ENCODE results near the gene AASDHPPT. TPM values are rescaled to one million over a fixed set of nuclear protein-coding genes. Genes with fewer than 3 reads are reported as not detected.
A peak's percentile ranks its signal among the peaks of the same experiment; 100 is the strongest.

AASDHPPT gene
- 10 to 100 TPM; 24.5 to 35.8 (median 29.0) TPM for total RNA-seq

GRCh38 chr11:106077609-106078455 is at the start of gene AASDHPPT:
Gene AASDHPPT (plus strand): TSS chr11:106077662. CDS start chr11:106077711, 49 bp downstream.
- TF ChIP-seq, protein P1, sequence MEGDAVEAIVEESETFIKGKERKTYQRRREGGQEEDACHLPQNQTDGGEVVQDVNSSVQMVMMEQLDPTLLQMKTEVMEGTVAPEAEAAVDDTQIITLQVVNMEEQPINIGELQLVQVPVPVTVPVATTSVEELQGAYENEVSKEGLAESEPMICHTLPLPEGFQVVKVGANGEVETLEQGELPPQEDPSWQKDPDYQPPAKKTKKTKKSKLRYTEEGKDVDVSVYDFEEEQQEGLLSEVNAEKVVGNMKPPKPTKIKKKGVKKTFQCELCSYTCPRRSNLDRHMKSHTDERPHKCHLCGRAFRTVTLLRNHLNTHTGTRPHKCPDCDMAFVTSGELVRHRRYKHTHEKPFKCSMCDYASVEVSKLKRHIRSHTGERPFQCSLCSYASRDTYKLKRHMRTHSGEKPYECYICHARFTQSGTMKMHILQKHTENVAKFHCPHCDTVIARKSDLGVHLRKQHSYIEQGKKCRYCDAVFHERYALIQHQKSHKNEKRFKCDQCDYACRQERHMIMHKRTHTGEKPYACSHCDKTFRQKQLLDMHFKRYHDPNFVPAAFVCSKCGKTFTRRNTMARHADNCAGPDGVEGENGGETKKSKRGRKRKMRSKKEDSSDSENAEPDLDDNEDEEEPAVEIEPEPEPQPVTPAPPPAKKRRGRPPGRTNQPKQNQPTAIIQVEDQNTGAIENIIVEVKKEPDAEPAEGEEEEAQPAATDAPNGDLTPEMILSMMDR (IDR thresholded peaks at IDR 0.05): no peak
- peak; percentile 31 for ATAC-seq (ENCODE audit: low FRiP score)
- no peak for DNase-seq (ENCODE audit: low spot score)

GRCh38 chr11:106030609-106031008 is 46.9 kb upstream of the AASDHPPT start:
- TF ChIP-seq, protein P1 (IDR thresholded peaks at IDR 0.05): no peak
- ATAC-seq (ENCODE audit: low FRiP score) (no peak), DNase-seq (ENCODE audit: low spot score) (no peak)

- TF ChIP-seq, protein P1 (IDR thresholded peaks at IDR 0.05): no peak
- ATAC-seq (ENCODE audit: low FRiP score) (no peak), DNase-seq (ENCODE audit: low spot score) (no peak)
Observed at GRCh38 chr11:106031202-106031810, 46.2 kb upstream of the AASDHPPT start.

DNA sequence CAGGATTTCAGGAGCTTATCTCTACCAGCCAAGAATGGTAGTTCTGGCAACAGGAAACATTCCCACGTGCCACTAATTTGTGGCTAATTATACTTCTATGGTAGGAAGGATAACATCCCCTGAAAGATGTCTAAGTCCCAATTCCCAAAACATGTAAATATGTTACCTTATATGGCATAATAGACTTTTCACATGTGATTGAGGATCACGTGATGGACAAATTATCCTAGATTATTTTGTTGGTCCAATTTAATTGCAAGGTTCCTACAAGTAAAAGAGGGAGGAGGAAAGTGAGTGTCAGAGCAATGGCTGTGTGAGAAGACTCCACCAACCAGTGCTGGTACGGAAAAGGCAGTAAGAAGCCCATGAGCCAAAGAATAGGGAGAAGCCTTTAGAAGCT is 45.5 kb upstream of the AASDHPPT start:
- DNase-seq (ENCODE audit: low spot score): no peak
- no peak for ATAC-seq (ENCODE audit: low FRiP score)
- TF ChIP-seq, protein P1 (IDR thresholded peaks at IDR 0.05): no peak

DNA sequence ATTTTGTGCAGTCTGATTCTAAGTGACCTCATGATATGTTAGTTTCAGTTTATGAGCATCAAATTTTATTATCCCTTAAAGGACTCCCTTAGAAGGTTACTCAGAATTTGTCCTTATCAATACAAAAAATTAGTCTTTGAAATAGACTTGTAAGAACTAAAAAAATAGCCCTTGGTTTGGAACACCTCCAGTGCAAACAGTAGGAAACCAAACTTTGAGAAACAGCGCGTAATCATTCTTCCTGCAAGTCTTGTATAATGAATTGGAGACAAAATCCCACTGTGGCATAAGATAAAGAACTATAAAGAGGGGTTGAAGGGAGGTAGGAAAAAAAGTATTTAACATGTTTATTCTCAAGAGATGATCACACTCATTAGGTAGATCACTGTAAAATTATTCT is 44.6 kb upstream of the AASDHPPT start:
- TF ChIP-seq, protein P1 (IDR thresholded peaks at IDR 0.05): no peak
- DNase-seq (ENCODE audit: low spot score) (no peak), ATAC-seq (ENCODE audit: low FRiP score) (no peak)

GRCh38 chr11:106043540-106043939 is 33.9 kb upstream of the AASDHPPT start:
- no peak for DNase-seq (ENCODE audit: low spot score)
- no peak for ATAC-seq (ENCODE audit: low FRiP score)
- TF ChIP-seq, protein P1 (IDR thresholded peaks at IDR 0.05): no peak
